ENCODE results near the gene NR2F2.
"Not testable (repeated sequence)": the region's sequence is repeated elsewhere in the genome, so short reads cannot be mapped to it uniquely, and the experiment has no call there.

NR2F2 gene

DNA sequence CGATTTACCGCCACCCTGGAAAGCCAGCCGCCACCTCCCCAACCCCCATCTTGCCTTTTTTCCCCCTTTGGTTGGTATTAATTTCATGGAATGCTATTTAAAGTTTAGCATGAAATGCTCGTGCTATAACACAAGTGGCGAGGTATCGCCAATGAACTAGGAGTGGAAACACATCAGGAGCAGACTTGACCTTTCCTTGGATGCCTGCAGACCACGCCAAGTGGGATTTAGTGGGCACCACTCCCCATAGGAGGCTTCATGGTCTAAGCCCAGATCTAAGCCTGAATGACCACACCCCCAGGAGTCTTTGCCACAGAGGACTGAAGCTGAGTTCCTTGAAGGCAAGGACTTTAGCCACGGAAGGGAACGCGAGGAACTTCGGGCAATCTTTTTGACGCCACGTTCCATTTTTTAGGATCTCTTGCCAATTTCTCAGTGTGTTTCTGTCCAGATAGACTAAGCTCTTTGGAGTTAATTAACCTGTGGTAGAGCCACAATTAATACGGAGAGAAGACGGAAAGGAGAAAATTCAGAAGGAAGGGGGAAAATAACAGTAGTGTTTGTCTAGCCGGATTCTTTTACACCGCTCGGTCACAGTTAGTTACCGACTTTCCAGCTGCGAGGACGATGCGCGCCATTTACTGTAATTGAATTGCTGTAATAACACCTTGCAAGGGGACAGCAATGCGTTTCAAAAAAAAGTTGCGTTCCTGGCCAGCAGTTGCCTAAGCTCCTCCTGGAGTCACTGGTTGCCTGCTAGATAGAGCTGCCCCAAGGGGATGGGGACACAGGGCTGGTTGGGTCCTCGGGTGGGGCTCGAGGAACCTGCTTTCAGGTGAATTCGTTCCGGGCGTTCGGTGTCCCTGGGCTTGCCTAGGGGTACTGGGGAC, 37.1 kb downstream of the NR2F2 start:
- no peak for DNase-seq (ENCODE audit: low read depth in 2 of 2)

DNA sequence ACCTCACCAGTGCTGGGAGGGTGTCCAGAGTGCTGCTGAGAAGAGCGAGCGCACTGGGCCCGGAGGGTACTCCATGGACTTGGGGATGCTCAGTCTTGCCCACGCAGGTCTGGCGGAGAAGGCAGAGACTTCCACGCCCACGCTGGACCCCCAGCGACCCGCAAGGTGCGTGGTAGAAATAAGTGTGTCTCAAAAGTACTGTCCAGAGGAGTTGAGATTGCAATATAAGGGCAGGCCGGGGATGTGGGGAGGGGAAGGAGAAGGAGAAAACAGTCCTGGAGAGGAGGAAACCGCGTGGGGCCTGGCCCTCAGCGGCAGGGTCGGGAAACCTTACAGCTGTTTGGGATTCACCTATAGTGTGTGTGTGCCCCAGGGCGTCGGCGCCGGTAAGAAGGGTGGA, 38.9 kb downstream of the NR2F2 start:
- no peak for DNase-seq (ENCODE audit: low read depth in 2 of 2)

DNA sequence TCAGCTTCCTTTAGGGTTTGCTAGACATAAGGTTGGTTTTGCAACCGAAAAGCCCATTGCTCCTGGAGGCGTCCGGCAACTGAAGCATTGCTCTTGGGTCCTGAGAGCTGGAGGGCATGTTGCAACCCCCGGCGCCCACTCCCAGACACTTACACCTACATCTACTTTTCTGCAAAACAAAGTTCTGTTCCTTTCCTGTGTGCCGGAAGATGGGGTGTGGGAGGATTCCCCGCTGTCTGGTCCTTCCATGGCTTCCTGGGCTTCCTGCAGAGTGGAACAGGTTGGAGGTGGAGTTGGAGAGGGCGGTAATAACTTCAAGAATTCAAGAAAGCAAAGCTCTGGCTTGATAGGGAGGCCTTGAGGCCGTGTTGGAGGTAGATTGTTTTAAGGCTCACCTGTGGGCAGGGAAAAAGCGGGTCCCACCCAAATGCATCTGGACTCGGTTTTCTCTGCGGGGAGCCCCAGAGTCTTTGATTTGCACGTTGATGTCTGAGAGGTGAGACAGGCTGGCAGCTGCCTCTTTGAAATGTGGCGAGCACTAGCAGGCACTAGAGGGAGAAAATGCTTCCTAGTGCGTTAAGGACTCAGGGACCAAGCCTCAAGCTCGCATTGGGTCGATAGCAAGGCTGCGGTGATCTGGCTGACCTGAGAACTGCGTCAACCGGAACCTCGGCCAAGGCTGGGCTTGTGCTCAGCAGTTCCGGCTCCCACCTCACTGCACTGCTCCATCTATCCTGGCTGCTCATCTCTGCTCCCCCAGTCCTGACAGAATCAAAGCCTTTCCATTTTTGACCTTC, 39.5 kb downstream of the NR2F2 start:
- DNase-seq (ENCODE audit: low read depth in 2 of 2) = no peak

DNA sequence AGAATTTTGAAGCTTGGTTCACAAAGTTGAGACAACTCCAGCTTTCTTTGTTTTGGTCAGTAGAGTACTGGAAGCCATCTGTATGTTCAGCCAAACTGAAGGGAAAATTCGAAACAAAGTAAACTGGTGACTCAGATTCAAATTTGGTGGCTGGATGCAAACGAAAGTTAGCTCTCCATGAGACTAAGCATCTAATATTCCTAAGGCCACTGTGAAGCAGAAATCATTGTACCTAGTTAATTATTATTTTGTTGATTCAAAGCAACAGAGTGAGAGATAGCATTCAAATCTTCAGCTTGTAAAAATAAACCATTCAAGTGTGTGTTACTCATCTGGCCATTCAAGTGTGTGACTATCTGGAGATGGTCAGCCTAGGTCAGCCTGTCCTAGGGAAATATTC, 42.1 kb downstream of the NR2F2 start:
- no peak for DNase-seq (ENCODE audit: low read depth in 2 of 2)

DNA sequence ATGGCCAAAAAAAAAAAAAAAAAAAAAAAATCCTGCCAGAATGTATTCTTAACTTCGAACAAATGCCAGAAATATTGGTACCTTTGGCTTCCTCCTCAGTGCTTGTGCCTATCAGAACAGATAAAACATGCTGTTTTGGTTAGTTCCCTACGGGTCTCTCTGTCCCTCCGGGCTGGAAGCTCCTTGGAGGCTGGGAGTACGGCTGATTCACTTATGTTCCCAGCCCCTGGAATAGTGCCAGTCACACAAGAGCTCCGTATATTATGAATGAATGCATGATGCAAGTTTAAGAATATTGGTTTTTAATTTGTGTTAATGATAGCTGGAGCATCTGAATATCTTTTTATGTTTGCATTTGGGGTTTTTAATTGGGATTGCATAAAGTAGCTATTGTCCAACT, 44.0 kb downstream of the NR2F2 start:
- no peak for DNase-seq (ENCODE audit: low read depth in 2 of 2)

DNA sequence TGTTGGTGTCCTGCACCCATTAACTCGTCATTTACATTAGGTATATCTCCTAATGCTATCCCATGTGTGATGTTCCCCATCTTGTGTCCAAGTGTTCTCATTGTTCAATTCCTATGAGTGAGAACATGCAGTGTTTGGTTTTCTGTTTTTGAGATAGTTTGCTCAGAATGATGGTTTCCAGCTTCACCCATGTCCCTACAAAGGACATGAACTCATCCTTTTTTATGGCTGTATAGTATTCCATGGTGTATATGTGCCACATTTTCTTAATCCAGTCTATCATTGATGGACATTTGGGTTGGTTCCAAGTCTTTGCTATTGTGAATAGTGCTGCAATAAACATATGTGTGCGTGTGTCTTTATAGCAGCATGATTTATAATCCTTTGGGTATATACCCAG, 49.1 kb downstream of the NR2F2 start:
- not testable (repeated sequence) for DNase-seq (ENCODE audit: low read depth in 2 of 2)

DNA sequence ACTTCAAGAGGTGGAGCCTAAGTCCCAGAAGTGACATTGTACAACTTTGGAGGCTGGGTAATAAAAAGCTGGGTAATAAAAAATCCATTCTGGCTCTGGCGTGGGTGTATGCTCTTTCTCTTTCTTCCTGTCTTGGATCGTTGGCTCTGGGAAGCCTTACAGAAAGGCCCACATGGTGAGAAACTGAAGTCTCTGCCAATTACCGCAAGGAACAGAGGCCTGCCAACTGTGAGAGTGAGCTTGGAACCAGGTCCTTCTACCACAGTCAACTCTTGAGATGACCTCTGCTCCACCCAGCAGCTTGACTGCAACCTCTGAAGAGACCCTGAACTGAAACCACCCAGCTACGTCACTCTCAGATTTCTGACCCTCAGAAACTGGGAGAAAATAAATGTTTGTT, 51.0 kb downstream of the NR2F2 start:
- DNase-seq (ENCODE audit: low read depth in 2 of 2) = no peak

DNA sequence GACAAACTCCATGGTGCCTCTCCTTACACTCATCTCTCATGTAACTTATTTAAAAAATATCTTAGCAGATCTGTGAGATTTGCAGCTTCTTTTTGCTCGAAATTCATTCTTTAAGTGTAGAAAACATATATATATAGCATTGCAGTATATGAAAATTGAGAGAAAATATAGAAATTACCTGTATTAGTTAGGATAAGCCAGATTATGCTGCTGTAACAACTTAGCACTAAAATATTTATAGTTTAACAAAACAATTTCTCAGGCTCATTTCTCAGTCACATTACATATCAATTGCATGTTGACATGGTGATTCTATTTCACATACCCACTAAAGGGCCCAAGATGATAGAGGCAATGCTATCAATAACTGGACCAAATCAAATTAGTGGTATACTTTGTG, 54.7 kb downstream of the NR2F2 start:
- DNase-seq (ENCODE audit: low read depth in 2 of 2) = no peak

DNA sequence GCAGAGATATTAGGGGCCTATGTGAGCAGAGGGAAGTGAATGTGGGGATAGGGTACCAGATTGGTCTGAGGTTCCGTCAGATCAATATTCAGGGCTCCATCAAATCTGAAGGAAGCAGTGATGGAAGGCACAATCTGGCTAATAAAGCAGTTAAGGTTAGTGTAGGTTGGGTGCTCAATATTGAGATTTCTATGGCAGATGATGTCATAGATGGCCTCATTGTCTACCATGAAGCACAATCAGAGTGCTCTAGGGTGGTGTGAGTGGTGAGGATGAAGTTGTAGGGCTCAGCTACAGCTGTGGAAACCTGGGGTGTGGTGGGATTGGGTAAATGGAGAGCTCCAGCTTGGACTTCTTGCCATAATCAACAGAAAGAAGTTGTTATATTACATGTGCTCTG, 58.2 kb downstream of the NR2F2 start:
- DNase-seq (ENCODE audit: low read depth in 2 of 2) = no peak
